GM12875 (cell line): ENCODE measurements around the gene TMEM256.
A peak's percentile ranks its signal among the peaks of the same experiment; 100 is the strongest.
"Not testable (repeated sequence)": the region's sequence is repeated elsewhere in the genome, so short reads cannot be mapped to it uniquely, and the experiment has no call there.

Experiments used
- H3K4me3 ChIP-seq: one replicate; pipeline ENCODE4 v1.5.1; 2011; ENCODE audit warnings: low read depth, low read length, control low read depth
- CTCF ChIP-seq: IDR thresholded peaks from 2 replicates; pipeline ENCODE4 v1.5.1; 2011; ENCODE audit warnings: low read depth, mild to moderate bottlenecking, control low read depth, inconsistent platforms, low read length, moderate library complexity, borderline replicate concordance; ENCODE audit not compliant: insufficient read depth

Gene TMEM256

GRCh38 chr17:7367918-7368598, 35.8 kb downstream of the TMEM256 start:
- TF ChIP-seq CTCF, result no peak
- no peak overlapping the region for H3K4me3 ChIP-seq

- no peak overlapping the region for H3K4me3 ChIP-seq
- TF ChIP-seq CTCF, result no peak
Measured at GRCh38 chr17:7367083-7367482, 36.8 kb downstream of the TMEM256 start.

- H3K4me3 ChIP-seq, result not testable (repeated sequence)
Measured at GRCh38 chr17:7365963-7366362, 37.9 kb downstream of the TMEM256 start.

- no peak overlapping the region for H3K4me3 ChIP-seq
- no peak for TF ChIP-seq CTCF
Measured at GRCh38 chr17:7363311-7363710, 40.6 kb downstream of the TMEM256 start.

DNA sequence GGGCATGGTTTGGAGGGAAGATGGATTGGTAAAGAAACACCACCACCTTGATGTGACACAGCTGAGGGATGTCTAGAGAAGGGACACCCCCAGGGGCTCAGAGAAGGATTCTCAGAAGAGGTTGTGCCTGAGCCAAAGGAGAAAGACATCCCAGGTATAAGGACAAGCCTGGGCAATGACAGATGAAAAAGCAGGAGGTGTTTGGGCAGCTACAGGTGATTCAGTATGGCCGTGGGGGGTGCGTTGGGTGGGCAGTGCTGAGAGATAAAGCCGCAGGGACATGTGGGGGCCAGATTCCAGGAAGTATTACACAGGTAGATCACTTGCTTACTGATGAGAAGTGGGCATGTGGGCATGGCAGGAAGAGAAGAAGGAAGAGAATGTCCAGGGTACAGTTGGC, 42.0 kb downstream of the TMEM256 start:
- H3K4me3 ChIP-seq, result no peak overlapping the region
- TF ChIP-seq CTCF, result no peak

DNA sequence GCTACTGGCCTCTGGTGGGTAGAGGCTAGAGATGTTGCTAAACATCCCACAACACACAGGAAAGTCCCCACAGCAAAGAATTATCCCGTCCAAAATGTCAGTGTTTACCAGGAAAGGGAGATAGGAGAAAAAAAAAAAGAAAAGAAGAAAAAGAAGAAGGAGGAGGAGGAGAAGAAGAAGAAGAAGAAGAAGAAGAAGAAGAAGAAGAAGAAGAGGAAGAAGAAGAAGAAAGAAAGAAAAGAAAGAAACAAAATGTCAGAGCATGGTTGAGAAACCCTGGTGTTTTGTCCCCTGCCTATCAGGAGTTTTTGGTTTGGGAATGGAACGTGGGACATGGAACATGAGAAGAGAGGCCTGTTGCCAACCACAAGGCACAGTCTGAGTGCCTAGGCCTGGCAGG, 46.5 kb downstream of the TMEM256 start:
- H3K4me3 ChIP-seq, result no peak overlapping the region
- TF ChIP-seq CTCF, result no peak

DNA sequence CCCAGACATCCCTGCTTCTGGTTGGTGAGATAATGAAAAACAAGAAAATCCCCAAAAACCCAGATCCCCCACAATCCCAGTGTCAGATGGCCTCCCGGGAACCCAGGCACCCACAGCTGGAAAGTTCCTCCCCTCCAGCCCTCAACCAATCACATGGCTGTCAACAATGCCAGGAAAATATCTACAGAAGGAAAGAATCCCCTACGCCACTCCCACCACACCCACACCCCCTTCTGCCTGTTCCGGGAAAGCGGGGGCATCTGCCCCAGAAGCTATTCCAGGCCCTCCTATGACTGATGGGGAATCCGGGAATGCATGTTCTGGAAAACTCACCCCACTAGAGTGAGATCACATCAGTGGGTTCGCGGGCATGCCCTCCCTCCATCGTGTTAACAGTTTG, 47.1 kb downstream of the TMEM256 start:
- no peak for TF ChIP-seq CTCF
- H3K4me3 ChIP-seq, result no peak overlapping the region

- H3K4me3 ChIP-seq, result no peak overlapping the region
- TF ChIP-seq CTCF, result peak; percentile 95
Measured at GRCh38 chr17:7356072-7356549, 47.8 kb downstream of the TMEM256 start.
